Activated CD8-positive, alpha-beta memory T cell treated with anti-CD3 and anti-CD28 coated beads for 36 hours (primary cell): ENCODE results near the gene RDX. TPM values are rescaled to one million over a fixed set of nuclear protein-coding genes. Genes with fewer than 3 reads are reported as not detected.
"Not testable (repeated sequence)": the region's sequence is repeated elsewhere in the genome, so short reads cannot be mapped to it uniquely, and the experiment has no call there.

Experiments used
- CTCF ChIA-PET: fragments of 350-600 bp; sonication (Branson Sonifier 250); formaldehyde crosslinking; loops from one replicate; lab custom pipeline; 2021; ENCODE audit warnings: antibody characterized with exemption; lab: Charles Lee
- POLR2A ChIA-PET: fragments of 350-600 bp; sonication (Branson Sonifier 250); formaldehyde crosslinking; loops from one replicate; lab custom pipeline; 2021; ENCODE audit warnings: antibody characterized with exemption; lab: Charles Lee
- total RNA-seq, 2 experiments: library from RNA; stranded (reverse); gene quantifications; one replicate each; pipeline ENCODE4 v1.2.3, GENCODE V29; 2021

RDX gene
- total RNA-seq, 2 experiments from 2014 or later, result 55.4 to 55.5 TPM

DNA sequence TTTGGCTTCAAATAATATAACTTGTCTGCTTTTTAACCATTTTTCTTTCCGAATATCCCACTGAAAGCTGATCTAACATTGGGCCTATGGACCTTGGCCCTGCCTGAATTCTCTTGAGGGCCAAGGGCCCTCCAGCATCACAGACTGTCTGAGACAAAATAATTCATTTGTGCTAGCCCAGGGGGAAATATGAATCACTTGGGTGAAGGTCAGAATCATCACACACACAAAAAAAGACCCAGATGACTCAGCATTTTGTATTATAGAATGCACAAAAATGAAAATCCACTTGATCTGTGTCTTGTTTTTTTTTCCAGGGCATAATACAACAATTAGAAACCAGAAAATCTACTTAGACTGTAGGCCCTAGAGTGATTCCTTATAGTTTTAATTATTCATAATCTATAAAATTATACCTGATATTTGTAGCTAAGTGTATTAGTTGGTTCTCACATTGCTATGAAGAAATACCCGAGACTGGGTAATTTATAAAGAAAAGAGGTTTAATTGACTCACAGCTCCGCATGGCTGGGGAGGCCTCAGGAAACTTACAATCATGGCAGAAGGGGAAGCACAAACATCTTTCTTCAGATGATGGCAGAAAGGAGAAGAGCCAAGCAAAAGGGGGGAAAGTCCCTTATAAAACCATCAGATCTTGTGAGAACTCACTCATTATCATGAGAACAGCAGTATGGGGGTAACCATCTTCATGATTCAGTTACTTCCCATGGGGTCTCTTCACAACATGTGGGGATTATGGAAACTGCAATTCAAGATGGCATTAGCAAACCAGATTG, 15.6 kb upstream of the RDX start:
- ChIA-PET POLR2A (no interaction called here), CTCF (interaction anchor here (0.7 kb wide), 1 partner anchor 16 kb away, joined by 3 read pairs; no protein-coding TSS in a partner anchor)

DNA sequence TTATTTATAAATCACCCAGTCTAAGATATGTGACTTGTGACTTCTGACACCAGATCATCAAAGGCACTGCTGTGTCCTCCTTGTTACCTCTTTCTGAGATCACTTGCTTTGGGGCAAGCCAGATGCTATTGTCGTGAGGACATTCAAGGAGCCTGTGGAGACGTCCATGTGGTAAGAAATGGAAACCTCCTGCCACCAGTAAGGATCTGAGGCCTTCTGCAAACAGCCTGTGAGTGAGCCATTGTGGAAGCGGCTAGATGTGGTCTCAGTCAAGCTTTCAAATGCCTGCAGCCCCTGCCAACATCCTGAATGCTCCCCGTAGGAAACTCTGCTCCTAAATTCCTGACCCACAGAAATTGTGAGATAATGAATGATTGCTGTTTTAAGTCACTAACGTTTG, 11.7 kb upstream of the RDX start:
- POLR2A ChIA-PET, result no interaction called here
- CTCF ChIA-PET, result interaction anchor here (0.6 kb wide), 1 partner anchor 58 kb away, joined by 4 read pairs; no protein-coding TSS in a partner anchor

DNA sequence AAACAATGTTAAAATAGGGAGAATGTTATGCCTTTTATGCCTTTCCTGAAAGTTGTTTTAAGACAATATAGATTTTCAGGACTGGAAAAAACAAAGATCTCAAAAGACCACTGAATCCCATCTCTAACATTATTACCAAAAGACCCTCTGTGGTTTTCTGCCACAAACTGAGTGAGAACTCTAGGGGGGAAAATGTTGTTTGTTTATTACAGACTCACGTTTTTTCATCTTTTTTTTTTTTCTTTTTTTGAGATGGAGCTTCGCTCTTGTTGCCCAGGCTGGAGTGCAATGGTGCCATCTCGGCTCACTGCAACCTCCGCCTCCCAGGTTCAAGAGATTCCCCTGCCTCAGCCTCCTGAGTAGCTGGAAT, 9.6 kb upstream of the RDX start:
- CTCF ChIA-PET, POLR2A ChIA-PET: not testable (repeated sequence)

DNA sequence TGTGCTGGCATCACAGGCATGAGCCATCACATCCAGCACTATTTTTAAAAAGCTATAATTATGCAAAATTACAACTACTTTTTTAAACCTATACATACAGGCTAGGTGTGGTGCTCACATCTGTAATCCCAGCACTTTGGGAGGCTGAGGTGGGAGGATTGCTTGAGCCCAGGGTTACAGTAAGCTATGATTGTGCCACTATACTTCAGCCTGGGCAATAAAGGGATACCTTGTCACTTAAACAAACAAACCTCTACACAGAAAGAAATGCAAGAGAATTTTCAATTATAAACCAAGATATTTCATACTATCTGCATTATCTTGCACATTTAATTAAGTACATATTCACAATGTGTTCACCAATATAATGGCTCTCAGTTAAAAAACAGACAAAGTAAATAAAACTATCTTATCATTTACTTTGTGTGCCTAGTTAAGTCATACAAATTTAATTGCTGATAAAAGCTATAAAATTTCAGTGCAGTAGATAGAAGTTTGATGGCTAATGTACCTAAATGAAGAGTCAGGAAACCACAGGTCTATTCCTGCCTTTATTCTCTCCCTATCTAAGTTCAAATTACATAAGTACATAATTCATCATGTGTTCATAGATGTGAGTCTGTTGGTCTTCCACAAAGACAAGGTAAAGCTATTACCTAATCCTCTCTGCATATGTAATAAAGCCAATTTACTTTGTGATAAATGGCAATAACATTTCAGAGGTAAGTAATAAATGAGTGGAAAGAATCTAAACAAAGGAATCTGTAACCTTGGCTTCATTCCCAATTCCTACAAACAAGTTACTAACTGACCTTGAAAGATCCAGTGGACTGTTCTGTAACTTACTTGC, 9.0 kb upstream of the RDX start:
- ChIA-PET POLR2A (no interaction called here), CTCF (no interaction called here)

DNA sequence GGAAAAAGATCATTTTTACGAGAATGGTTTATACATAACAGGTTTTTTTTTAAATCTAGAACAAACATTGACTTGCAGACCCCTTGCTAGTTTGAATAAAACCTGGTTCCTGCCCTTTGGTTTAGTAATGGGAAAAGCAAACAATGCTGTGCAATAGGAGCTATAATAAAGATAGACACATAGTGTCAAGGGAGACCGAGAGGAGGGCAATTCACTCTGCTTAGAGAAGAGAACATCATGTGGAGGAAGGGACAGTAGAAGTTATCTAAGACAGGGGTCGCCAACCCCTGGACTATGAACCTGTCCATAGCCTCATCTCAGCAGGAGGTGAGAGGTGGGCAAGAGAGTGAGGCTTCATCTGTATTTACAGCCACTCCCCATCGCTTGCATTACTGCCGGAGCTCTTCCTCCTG, 7.0 kb upstream of the RDX start:
- POLR2A ChIA-PET, result no interaction called here
- CTCF ChIA-PET, result interaction anchor here (0.7 kb wide), 1 partner anchor 36 kb away, joined by 3 read pairs; no protein-coding TSS in a partner anchor

DNA sequence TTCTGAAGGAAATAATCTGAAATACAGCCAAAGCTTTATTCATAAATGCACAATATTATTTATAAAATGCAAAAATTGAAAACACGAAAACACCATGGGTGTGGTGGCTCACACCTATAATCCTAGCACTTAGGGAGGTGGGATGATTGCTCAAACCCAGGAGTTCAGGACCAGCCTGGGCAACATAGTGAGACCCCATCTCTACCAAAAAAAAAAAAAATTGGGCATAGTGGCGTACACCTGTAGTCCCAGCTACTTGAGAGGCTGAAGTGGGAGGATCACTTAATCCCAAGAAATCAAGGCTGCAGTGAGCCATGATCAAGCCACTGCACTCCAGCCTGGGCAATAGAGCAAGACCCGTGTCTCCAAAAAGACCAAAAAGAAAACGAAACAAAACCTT, 5.2 kb upstream of the RDX start:
- POLR2A ChIA-PET, result no interaction called here
- CTCF ChIA-PET, result interaction anchor here (0.6 kb wide), 1 partner anchor 44 kb away, joined by 3 read pairs; no protein-coding TSS in a partner anchor

DNA sequence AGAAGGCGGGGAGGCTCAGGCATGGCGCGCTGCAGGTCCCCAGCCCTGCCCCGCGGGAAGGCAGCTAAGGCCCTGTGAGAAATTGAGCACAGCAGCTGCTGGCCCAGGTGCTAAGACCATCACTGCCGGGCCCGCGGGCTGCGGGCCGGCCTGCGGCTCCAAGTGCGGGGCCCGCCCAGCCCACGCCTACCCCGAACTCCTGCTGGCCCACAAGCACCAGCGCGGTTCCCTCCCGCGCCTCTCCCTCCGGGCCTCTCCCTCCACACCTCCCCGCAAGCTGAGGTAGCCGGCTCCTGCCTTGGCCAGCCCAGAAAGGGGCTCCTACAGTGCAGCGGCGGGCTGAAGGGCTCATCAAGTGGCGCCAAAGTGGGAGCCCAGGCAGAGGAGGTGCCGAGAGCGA, 4.6 kb upstream of the RDX start:
- ChIA-PET CTCF (interaction anchor here (0.6 kb wide), 1 partner anchor 45 kb away, joined by 3 read pairs; no protein-coding TSS in a partner anchor), POLR2A (no interaction called here)

DNA sequence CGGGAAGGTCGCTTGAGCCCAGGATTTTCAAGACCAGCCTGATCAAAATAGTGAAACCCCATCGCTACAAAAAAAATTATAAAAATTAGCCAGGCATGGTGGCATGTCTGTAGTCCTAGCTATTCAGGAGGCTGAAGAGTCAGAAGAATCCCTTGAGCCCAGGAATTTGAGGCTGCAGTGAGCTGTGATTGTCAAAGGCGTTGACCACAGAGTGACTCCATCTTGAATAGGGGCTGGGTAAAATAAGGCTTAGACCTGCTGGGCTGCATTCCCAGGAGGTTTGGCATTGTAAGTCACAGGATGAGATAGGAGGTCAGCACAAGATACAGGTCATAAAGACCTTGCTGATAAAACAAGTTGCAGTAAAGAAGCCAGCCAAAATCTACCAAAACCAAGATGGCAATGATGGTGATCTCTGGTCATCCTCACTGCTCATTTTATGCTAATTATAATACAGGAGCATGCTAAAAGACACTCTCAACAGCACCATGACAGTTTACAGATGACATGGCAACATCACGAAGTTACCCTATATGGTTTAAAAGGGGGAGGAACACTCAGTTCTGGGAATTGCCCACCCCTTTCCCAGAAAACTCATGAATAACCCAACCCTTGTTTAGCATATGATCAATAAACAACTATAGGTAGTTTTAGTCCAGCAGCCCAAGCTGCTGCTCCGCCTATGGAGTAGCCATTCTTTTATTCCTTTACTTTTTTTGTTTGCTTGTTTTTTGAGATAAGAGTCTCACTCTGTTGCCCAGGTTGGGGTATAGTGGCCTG, 2.8 kb upstream of the RDX start:
- ChIA-PET POLR2A (no interaction called here), CTCF (interaction anchor here (1.5 kb wide), 1 partner anchor 135 kb away, joined by 4 read pairs; no protein-coding TSS in a partner anchor)

DNA sequence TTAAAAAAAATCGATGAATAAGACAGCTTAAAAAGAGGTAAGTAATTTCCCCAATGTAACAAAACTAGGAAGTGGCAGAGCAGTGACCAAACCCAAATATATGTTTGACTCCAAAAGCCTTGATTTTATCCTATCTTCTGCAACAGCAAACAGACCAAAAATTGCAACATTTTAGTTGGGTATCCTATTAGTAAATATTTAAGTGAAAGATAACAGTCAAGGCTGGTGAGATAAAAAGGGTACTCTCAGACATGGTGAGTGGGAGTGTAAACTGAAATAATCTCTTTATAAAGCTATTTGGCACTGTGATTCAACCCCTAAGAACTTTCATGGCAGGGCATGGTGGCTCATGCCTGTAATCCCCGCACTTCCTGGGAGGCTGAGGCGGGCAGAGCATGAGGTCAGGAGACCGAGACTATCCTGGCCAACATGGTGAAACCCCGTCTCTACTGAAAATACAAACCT, 1.9 kb upstream of the RDX start:
- ChIA-PET POLR2A (no interaction called here), CTCF (interaction anchor here (1.5 kb wide), 1 partner anchor 136 kb away, joined by 4 read pairs; no protein-coding TSS in a partner anchor)

DNA sequence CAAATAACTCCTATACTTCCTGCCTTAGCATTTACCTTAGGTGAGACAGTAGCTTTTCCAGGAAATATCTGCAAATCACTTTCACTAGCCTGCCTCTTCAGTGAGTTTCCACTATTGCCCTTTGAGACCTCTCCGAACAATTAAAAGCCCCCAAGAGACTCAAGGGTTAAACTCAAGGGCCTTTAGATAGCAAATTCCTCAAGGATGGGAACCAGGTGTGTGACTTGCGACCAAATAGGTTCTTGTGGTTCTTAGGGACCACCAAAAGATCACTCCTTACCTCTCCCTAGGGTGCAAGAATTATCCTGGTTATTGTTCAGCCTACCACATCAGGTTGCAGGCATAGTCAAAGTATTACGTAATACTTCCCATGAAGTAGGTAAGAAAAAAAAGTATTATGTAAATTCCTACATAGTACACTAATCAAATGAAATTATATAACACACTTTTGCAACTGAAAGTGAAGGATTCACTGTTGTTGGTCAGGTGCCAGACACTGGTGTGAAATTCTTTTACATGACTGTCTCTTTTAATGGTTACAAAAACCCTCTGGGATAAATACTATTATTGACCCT, 1.4 kb upstream of the RDX start:
- ChIA-PET CTCF (interaction anchor here (0.5 to 1.5 kb wide), 6 partner anchors 9 to 137 kb away, joined by 3 to 6 read pairs (median 4); no protein-coding TSS in a partner anchor), POLR2A (no interaction called here)

DNA sequence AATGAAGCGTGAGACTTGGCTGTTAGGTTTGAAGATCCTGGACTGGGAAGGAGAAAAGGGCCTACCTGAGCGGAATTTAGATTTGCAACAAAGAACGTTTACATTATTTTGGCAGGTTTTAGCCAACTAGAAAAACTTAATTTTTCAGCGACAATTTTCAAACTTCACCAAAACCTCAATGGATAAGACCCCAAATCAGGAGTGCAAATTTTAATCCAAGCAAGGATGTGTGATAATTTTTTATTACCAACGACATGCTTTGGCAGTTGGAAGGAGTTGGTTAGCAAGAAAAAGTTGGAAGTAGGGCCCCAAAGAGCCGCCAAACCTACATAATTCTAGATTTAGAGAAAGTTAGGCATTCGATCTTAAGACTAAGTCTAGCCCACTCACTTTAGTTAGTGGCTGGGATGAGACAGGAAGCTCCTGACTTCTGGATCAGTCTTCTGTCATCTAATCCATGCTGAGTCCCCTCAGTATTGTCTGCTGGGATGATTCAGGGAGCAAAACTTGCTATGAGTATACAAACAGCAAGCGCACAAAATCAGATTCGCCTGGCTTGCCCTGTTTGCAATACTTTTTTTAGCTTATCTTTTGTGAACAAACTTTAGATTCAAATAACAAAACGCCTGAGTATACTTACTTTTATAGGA, 787 bp upstream of the RDX start:
- ChIA-PET CTCF (interaction anchor here (0.5 to 1.7 kb wide), 6 partner anchors 9 to 96 kb away, joined by 3 to 6 read pairs (median 4); no protein-coding TSS in a partner anchor), POLR2A (interaction anchor here (0.6 kb wide), 1 partner anchor 9 kb away, joined by 3 read pairs; no protein-coding TSS in a partner anchor)

DNA sequence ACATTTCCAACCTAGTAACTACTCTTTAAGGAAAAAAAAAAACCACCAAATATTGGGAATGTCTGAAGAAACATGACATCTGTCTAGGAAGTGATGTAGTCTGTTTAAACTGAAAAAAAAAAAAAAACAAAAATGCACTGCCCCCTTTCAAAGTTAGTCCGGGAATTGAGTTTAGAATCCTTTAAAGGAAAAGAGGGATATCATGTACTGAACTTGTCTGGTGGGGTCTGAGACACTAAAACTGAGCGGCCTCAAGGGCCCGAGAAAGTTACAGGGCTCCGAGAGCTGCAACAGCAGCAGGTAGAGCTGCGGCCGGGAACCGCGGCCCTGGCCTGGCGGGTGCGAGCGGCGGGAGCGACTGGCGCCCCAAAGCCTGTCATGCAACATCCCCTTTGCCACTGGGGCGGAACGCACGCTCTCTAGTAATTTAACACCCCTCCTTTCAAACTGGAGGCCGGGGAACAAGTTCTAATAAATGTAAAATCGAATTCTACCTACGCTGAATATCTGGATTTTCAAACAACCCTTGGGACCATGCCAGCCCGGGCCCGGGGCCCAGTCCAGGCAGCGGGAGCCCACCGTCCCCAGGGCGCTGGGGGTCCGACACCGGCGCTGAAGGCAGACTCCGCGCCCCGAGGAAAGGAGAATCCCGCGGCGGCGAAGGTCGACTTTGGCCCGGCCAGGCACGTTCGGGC, 736 bp downstream of the RDX start:
- POLR2A ChIA-PET, result interaction anchor here (0.9 kb wide), 1 partner anchor 32 kb away, joined by 5 read pairs; no protein-coding TSS in a partner anchor
- CTCF ChIA-PET, result interaction anchor here (1.7 kb wide), 1 partner anchor 54 kb away, joined by 6 read pairs; no protein-coding TSS in a partner anchor

DNA sequence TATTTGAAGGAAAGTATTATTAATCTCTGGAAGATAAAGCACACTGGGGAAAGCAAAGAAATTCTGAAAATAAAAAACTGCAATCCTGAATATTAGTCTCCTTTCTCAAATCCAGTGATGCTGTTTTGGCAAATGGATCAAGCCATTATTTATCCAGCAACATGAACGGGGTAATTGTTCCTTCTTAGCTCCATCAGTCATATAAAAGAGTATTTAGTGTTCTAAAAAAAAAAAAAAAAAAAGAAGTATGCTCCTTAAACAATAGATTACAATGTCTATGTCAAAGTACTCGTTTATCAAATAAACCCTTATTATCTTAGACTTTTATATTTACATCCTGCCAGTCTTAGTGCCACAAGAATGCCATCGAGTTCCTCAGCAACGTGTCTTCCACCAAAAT, 1.3 kb downstream of the RDX start:
- CTCF ChIA-PET, result no interaction called here
- POLR2A ChIA-PET, result interaction anchor here (0.6 kb wide), 1 partner anchor 8 kb away, joined by 7 read pairs; no protein-coding TSS in a partner anchor

DNA sequence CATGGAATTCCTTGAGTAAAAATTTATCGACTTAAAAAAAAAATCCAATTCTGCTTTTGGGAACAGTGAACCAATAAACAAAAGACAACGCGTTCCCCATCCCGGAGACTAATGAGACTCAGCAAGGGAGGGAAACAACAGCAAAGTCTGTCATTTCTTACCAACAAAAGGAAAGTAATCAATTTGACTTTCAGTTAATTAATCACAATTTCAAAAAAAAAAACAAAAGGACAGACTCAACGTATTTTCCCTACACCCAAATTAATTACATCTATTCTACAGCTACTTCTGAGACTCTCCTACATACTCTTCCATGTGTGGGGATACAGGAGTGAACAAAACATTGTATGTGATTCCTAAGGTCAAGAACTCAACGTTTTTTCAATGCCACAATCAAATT, 1.9 kb downstream of the RDX start:
- POLR2A ChIA-PET, result interaction anchor here (0.6 kb wide), 1 partner anchor 8 kb away, joined by 7 read pairs; no protein-coding TSS in a partner anchor
- CTCF ChIA-PET, result interaction anchor here (1.3 kb wide), 1 partner anchor 83 kb away, joined by 3 read pairs; no protein-coding TSS in a partner anchor

DNA sequence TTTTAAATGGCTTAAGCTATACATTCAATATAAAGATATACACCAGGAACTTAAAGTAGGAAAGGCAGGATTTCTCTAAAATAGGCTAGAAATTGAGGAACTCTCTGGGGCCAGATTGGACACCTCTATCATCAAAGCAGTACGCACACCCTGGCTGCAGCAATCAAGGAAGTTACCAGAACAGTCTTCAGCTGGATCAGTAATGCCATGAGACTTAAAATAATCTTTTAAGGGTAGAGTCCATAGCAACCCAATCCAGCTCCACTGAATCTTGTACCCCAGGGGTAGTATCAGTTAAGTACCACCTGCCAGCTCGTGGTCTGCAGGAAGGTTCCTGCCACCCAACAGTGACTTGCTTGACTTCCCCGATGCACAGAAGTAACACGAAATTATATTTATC, 3.0 kb downstream of the RDX start:
- POLR2A ChIA-PET, result no interaction called here
- CTCF ChIA-PET, result interaction anchor here (0.5 to 1.7 kb wide), 3 partner anchors 53 to 141 kb away, joined by 3 to 5 read pairs (median 3); no protein-coding TSS in a partner anchor

DNA sequence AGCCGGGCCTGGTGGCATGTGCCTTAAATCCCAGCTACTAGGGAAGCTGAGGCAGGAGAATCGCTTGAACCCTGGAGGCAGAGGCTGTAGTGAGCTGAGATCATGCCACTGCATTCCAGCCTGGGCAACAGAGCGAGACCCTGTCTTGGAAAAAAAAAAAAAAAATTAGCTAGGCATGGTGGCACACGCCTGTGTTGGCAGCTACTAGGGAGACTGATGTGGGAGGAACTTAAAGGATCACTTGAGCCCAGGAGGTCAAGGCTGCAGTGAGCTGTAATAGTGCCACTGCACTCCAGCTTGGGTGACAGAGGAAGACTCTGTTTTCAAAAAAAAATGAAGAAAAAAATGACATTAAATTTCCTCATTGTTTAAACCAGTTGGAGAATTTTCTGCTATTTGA, 4.3 kb downstream of the RDX start:
- POLR2A ChIA-PET, result not testable (repeated sequence)
- CTCF ChIA-PET, result interaction anchor here (1.7 kb wide), 1 partner anchor 142 kb away, joined by 5 read pairs; no protein-coding TSS in a partner anchor
